HEK293 (cell line): ENCODE data around the gene TEPSIN.

Experiments
- CTCF ChIA-PET: fragments of 350-600 bp; formaldehyde crosslinking; extraction: SDS; loops from one replicate; lab custom pipeline; 2021; ENCODE audit warnings: antibody characterized with exemption; lab: Yijun Ruan, JAX
- POLR2A ChIA-PET: fragments of 300-600 bp; formaldehyde crosslinking; extraction: SDS; loops from one replicate; lab custom pipeline; 2020; ENCODE audit warnings: antibody characterized with exemption, inconsistent platforms; lab: Yijun Ruan, JAX
- H3K27ac ChIP-seq: fragments of 200-500 bp; sonication (Bioruptor generic); 2 replicates; pipeline ENCODE4 v1.5.1; 2014; ENCODE audit warnings: low read depth, low read length, control low read depth, inconsistent platforms; ENCODE audit errors: extremely low read depth
- H3K36me3 ChIP-seq, 2 experiments: fragments of 200-500 bp in 1 of 2; sonication (Bioruptor generic) in 1 of 2; 1 replicate in 1 of 2; 2 replicates in 1 of 2; pipeline ENCODE4 v1.5.1; 2014 to 2017; ENCODE audit warnings: inconsistent platforms in 2 of 2, low read length in 2 of 2; ENCODE audit not compliant: control insufficient read depth in 2 of 2, insufficient read depth in 1 of 2
- H3K4me1 ChIP-seq: fragments of 200-500 bp; sonication (Bioruptor generic); 2 replicates; pipeline ENCODE4 v1.5.1; 2014; ENCODE audit warnings: mild to moderate bottlenecking, low read length, inconsistent platforms; ENCODE audit not compliant: control insufficient read depth, insufficient read depth
- H3K4me3 ChIP-seq: 2 replicates; pipeline ENCODE4 v1.5.1; 2011; ENCODE audit warnings: low read depth, mild to moderate bottlenecking, control low read depth, low read length, moderate library complexity
- H3K9me3 ChIP-seq: fragments of 200-500 bp; sonication (Bioruptor generic); 2 replicates; pipeline ENCODE4 v1.5.1; 2014; ENCODE audit warnings: low read depth, low read length, inconsistent platforms; ENCODE audit not compliant: control insufficient read depth, insufficient read depth
- BCL11B ChIP-seq: fragments of 450-650 bp; formaldehyde crosslinking; IDR thresholded peaks from 2 replicates; pipeline ENCODE4 v1.5.1; 2016; ENCODE audit warnings: low read depth, missing biosample characterization, missing genetic modification characterization
- FEZF1 ChIP-seq: fragments of 450-650 bp; formaldehyde crosslinking; IDR thresholded peaks from 2 replicates; pipeline ENCODE4 v1.5.1; 2016; ENCODE audit warnings: missing biosample characterization, missing genetic modification characterization
- GLI4 ChIP-seq: fragments of 450-650 bp; formaldehyde crosslinking; IDR thresholded peaks from 2 replicates; pipeline ENCODE4 v1.5.1; 2016; ENCODE audit warnings: missing biosample characterization, missing genetic modification characterization
- GLIS1 ChIP-seq: fragments of 450-650 bp; formaldehyde crosslinking; IDR thresholded peaks from 2 replicates; pipeline ENCODE4 v1.5.1; 2016; ENCODE audit warnings: missing biosample characterization, missing genetic modification characterization
- KLF10 ChIP-seq: fragments of 450-650 bp; IDR thresholded peaks from 2 replicates; pipeline ENCODE4 v1.5.1; 2018; ENCODE audit warnings: missing biosample characterization, mild to moderate bottlenecking, missing genetic modification characterization
- SP2 ChIP-seq: fragments of 450-650 bp; formaldehyde crosslinking; IDR thresholded peaks from 2 replicates; pipeline ENCODE4 v1.5.1; 2016; ENCODE audit warnings: missing biosample characterization, missing genetic modification characterization
- SP3 ChIP-seq: fragments of 450-650 bp; formaldehyde crosslinking; IDR thresholded peaks from 2 replicates; pipeline ENCODE4 v1.5.1; 2016; ENCODE audit warnings: missing biosample characterization, missing genetic modification characterization
- SP7 ChIP-seq: fragments of 450-650 bp; formaldehyde crosslinking; IDR thresholded peaks from 2 replicates; pipeline ENCODE4 v1.5.1; 2016; ENCODE audit warnings: missing biosample characterization, missing genetic modification characterization
- ZFP41 ChIP-seq: fragments of 450-650 bp; formaldehyde crosslinking; IDR thresholded peaks from 2 replicates; pipeline ENCODE4 v1.5.1; 2016; ENCODE audit warnings: missing biosample characterization, missing genetic modification characterization, borderline replicate concordance
- ZNF114 ChIP-seq: fragments of 450-650 bp; formaldehyde crosslinking; IDR thresholded peaks from 2 replicates; pipeline ENCODE4 v1.5.0; 2017; ENCODE audit warnings: missing biosample characterization, missing genetic modification characterization
- ZNF184 ChIP-seq: fragments of 450-650 bp; IDR thresholded peaks from 2 replicates; pipeline ENCODE4 v1.5.1; 2018; ENCODE audit warnings: missing biosample characterization, mild to moderate bottlenecking, missing genetic modification characterization
- ZNF211 ChIP-seq: fragments of 450-650 bp; formaldehyde crosslinking; IDR thresholded peaks from 2 replicates; pipeline ENCODE4 v1.5.1; 2016; ENCODE audit warnings: low read depth, missing biosample characterization, missing genetic modification characterization
- ZNF221 ChIP-seq: fragments of 450-650 bp; formaldehyde crosslinking; IDR thresholded peaks from 2 replicates; pipeline ENCODE4 v1.5.1; 2017; ENCODE audit warnings: missing biosample characterization, missing genetic modification characterization, borderline replicate concordance
- ZNF274 ChIP-seq, 2 experiments: fragments of 200-500 bp in 1 of 2; fragments of 450-650 bp in 1 of 2; sonication (Bioruptor generic) in 1 of 2; formaldehyde crosslinking in 1 of 2; IDR thresholded peaks; 2 replicates each; pipeline versions ENCODE4 v1.5.1 to v1.6.1; 2014 to 2016; ENCODE audit warnings: borderline replicate concordance in 1 of 2, inconsistent platforms in 1 of 2, low read length in 1 of 2, missing biosample characterization in 1 of 2, missing genetic modification characterization in 1 of 2
- ZNF366 ChIP-seq: fragments of 450-650 bp; formaldehyde crosslinking; conservative IDR thresholded peaks from 2 replicates; pipeline ENCODE4 v1.5.1; 2016; ENCODE audit warnings: missing biosample characterization, missing genetic modification characterization
- ZNF610 ChIP-seq: fragments of 450-650 bp; formaldehyde crosslinking; IDR thresholded peaks from 2 replicates; pipeline ENCODE4 v1.5.1; 2016; ENCODE audit warnings: missing biosample characterization, missing genetic modification characterization, borderline replicate concordance
- ZNF621 ChIP-seq: fragments of 450-650 bp; formaldehyde crosslinking; IDR thresholded peaks from 2 replicates; pipeline ENCODE4 v1.5.1; 2017; ENCODE audit warnings: missing biosample characterization, missing genetic modification characterization
- ZNF660 ChIP-seq: fragments of 450-650 bp; IDR thresholded peaks from 2 replicates; pipeline ENCODE4 v1.5.1; 2018; ENCODE audit warnings: missing biosample characterization, mild to moderate bottlenecking, missing genetic modification characterization
- ZNF768 ChIP-seq: fragments of 450-650 bp; formaldehyde crosslinking; IDR thresholded peaks from 2 replicates; pipeline ENCODE4 v1.5.1; 2018; ENCODE audit warnings: missing biosample characterization, mild to moderate bottlenecking, missing genetic modification characterization
- ZNF837 ChIP-seq: fragments of 450-650 bp; formaldehyde crosslinking; IDR thresholded peaks from 2 replicates; pipeline ENCODE4 v1.5.1; 2016; ENCODE audit warnings: missing biosample characterization, missing genetic modification characterization
- ZNF843 ChIP-seq: fragments of 450-650 bp; formaldehyde crosslinking; IDR thresholded peaks from 2 replicates; pipeline ENCODE4 v1.5.1; 2016; ENCODE audit warnings: missing biosample characterization, missing genetic modification characterization
- ZSCAN30 ChIP-seq: fragments of 450-650 bp; IDR thresholded peaks from 2 replicates; pipeline ENCODE4 v1.5.1; 2018; ENCODE audit warnings: missing biosample characterization, mild to moderate bottlenecking, missing genetic modification characterization, moderate library complexity
- TF ChIP-seq, protein P1 (sequence below): fragments of 450-650 bp; formaldehyde crosslinking; IDR thresholded peaks from 2 replicates; pipeline ENCODE4 v1.5.1; 2016; ENCODE audit warnings: missing biosample characterization, missing genetic modification characterization, borderline replicate concordance
- TF ChIP-seq, protein P2 (sequence below): fragments of 450-650 bp; formaldehyde crosslinking; IDR thresholded peaks from 2 replicates; pipeline ENCODE4 v1.5.1; 2016; ENCODE audit warnings: missing biosample characterization, missing genetic modification characterization

The TEPSIN gene

DNA sequence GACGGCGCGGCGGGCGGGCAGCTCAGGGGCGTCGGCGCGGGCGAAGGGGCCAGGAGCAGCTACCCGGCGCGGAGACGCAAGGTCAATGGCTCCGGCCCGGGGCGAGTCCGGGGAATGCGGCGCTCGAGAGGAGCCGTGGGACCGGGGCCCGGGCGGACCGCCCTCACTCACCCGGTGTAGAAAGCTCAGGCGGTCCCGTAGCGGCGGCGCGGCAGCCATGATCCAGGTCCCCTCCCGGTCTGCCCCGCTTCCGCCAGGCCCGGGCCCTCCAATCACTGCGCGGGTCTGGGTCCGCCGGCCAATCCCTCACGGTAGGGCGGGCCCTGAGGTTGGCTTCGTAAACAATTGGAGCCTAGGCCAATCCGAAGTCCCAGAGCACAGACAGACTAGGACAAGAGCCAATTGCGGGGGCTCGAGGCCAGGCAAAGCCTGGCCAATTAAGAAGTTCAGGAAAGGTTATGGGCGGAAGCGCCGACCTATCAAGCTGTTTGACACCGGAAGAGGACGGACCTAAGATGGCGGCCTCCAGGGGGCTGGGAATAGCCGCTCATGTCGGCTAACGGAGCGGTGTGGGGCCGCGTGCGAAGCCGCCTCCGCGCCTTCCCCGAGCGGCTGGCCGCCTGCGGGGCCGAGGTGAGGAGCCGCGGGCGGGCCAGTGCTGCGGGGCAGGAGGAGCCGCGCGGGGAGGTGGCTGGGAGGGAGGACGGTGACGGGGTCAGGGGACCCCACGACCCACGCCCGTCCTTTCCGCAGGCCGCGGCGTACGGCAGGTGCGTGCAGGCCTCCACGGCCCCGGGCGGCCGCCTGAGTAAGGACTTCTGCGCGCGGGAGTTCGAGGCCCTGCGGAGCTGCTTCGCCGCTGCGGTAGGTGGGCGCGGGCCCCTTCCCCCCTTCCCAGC, at the start of gene TEPSIN, which contains the start of gene NDUFAF8 (continued):
- TF ChIP-seq, protein P1, sequence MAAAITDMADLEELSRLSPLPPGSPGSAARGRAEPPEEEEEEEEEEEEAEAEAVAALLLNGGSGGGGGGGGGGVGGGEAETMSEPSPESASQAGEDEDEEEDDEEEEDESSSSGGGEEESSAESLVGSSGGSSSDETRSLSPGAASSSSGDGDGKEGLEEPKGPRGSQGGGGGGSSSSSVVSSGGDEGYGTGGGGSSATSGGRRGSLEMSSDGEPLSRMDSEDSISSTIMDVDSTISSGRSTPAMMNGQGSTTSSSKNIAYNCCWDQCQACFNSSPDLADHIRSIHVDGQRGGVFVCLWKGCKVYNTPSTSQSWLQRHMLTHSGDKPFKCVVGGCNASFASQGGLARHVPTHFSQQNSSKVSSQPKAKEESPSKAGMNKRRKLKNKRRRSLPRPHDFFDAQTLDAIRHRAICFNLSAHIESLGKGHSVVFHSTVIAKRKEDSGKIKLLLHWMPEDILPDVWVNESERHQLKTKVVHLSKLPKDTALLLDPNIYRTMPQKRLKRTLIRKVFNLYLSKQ, result no peak
- TF ChIP-seq ZNF274 (IDR thresholded peaks at IDR 0.05; ENCODE audit: low read length), result no peak
- no peak for TF ChIP-seq ZNF274 (tag by site-specific recombination; IDR thresholded peaks at IDR 0.05; ENCODE audit: borderline replicate concordance)
- peak; percentile 5; the same call in 1 of the 2 replicates for TF ChIP-seq GLIS1
- TF ChIP-seq BCL11B (tag by site-specific recombination), result peak; percentile 74; the same call in 1 of the 2 replicates
- peak; percentile 94 for TF ChIP-seq SP3 (tag by site-specific recombination)
- TF ChIP-seq, all 188 proteins: peak for 30

DNA sequence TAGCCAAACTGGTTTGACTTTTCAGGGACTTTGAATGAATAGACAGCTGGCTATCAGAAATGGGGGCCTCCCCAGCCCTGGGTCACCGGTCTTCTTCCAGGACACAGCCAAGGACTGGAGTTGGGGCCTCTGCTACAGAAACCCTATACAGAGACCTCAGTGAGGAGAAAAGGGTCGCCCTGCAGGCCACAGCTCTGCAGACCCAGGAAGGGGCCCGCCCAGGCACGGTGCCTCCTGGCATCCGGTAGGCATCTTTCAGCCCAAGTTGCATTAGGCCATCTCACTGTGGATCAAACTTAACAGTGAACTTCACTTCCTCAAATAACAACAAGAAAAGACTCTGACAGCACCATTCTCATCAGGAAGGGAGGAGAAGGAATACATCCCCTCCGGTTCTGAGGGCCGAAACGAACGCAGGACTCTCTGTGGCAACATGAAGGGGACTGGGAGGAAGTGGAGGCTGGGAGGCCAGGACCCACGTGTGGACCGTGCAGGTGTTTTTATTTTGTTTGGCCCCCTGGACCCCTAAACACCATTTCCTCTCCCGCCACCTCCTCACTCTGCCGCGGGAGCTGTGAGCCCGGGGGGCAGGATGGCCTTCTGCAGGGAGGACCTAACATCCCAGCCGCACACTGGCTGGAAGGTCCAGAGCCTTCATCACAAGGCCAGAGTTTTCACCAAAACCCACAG, 49.0 kb upstream of the TEPSIN start:
- ChIA-PET POLR2A (no interaction called here), CTCF (no interaction called here)
- no peak for TF ChIP-seq ZNF768 (tag by site-specific recombination)
- TF ChIP-seq ZNF610 (tag by site-specific recombination), result no peak
- TF ChIP-seq GLI4 (tag by site-specific recombination), result no peak
- TF ChIP-seq ZSCAN30 (tag by site-specific recombination), result no peak
- TF ChIP-seq KLF10, result no peak
- TF ChIP-seq SP7 (tag by site-specific recombination), result no peak
- TF ChIP-seq ZNF660 (tag by site-specific recombination), result no peak
- no peak for TF ChIP-seq ZFP41 (tag by site-specific recombination)
- no peak for TF ChIP-seq ZNF274 (IDR thresholded peaks at IDR 0.05; ENCODE audit: low read length)
- TF ChIP-seq ZNF274 (tag by site-specific recombination; IDR thresholded peaks at IDR 0.05; ENCODE audit: borderline replicate concordance), result no peak
- TF ChIP-seq, protein P2, sequence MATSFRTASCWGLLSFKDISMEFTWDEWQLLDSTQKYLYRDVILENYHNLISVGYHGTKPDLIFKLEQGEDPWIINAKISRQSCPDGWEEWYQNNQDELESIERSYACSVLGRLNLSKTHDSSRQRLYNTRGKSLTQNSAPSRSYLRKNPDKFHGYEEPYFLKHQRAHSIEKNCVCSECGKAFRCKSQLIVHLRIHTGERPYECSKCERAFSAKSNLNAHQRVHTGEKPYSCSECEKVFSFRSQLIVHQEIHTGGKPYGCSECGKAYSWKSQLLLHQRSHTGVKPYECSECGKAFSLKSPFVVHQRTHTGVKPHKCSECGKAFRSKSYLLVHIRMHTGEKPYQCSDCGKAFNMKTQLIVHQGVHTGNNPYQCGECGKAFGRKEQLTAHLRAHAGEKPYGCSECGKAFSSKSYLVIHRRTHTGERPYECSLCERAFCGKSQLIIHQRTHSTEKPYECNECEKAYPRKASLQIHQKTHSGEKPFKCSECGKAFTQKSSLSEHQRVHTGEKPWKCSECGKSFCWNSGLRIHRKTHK (tag by site-specific recombination), result no peak
- TF ChIP-seq FEZF1, result no peak
- TF ChIP-seq ZNF366 (tag by site-specific recombination), result no peak
- no peak for TF ChIP-seq ZNF211 (tag by site-specific recombination)
- no peak for TF ChIP-seq ZNF114
- TF ChIP-seq ZNF621 (tag by site-specific recombination), result no peak
- no peak for TF ChIP-seq ZNF221
- TF ChIP-seq ZNF837 (tag by site-specific recombination), result no peak
- TF ChIP-seq ZNF184 (tag by site-specific recombination), result no peak
- no peak for TF ChIP-seq ZNF843 (tag by site-specific recombination)
- no peak for TF ChIP-seq SP2 (tag by site-specific recombination)
- no peak overlapping the region for H3K27ac ChIP-seq
- no peaks in the 10 kb centered on the region for H3K9me3 ChIP-seq
- H3K36me3 ChIP-seq, result peaks cover 5 to 65% of the 10 kb centered on the region in 2 experiments; a peak in 2 of 3 replicates
- H3K4me1 ChIP-seq, result no peaks in the 10 kb centered on the region; the same call in 1 of the 2 replicates
- H3K4me3 ChIP-seq, result no peak overlapping the region
